T-cell (primary cell): ENCODE results near the gene GAPDHS. TPM values are rescaled to one million over a fixed set of nuclear protein-coding genes. Genes with fewer than 3 reads are reported as not detected.

ENCODE experiments used
- ATAC-seq, 4 experiments: fragments of 200-7000 bp in 3 of 4; fragments of 150-1000 bp in 1 of 4; cut with Tn5 transposase; replicated peaks in 1 of 4; 1 replicate in 3 of 4; 2 replicates in 1 of 4; pipeline ENCODE4 v1.10.0; 2021; ENCODE audit warnings: moderate library complexity in 3 of 4, mild to moderate bottlenecking in 2 of 4, moderate number of reproducible peaks in 1 of 4
- CTCF ChIA-PET, 2 donors: fragments of 300-600 bp; sonication (Branson Sonifier 250); formaldehyde crosslinking; loops; one replicate each; lab custom pipeline; 2022; ENCODE audit warnings: antibody characterized with exemption in 2 of 2; lab: Charles Lee
- POLR2A ChIA-PET, 2 donors: fragments of 300-600 bp; sonication (Branson Sonifier 250); formaldehyde crosslinking; loops; one replicate each; lab custom pipeline; 2022; ENCODE audit warnings: antibody characterized with exemption in 2 of 2; lab: Charles Lee
- DNase-seq, 35 experiments: peaks; one replicate each; pipeline versions ENCODE4 v3.0.0 to v3.0.0-alpha.2; 2013 to 2023
- H3K27ac ChIP-seq: one replicate; pipeline ENCODE4 v1.5.1; 2013; ENCODE audit warnings: low read length
- H3K27me3 ChIP-seq, 2 experiments: replicated peaks in 1 of 2; 1 replicate in 1 of 2; 2 replicates in 1 of 2; pipeline versions ENCODE4 v1.6.1 to v1.7.0; 2013; ENCODE audit warnings: low read length in 1 of 2, mixed read lengths in 1 of 2; ENCODE audit not compliant: control insufficient read depth in 2 of 2, insufficient read depth in 2 of 2; ENCODE audit errors: extremely low read depth in 1 of 2
- H3K36me3 ChIP-seq, 2 donors: 1 replicate in 1 of 2; 2 replicates in 1 of 2; pipeline versions ENCODE4 v1.6.1 to v1.7.0; 2013; ENCODE audit warnings: low read length in 1 of 2; ENCODE audit not compliant: control insufficient read depth in 2 of 2, insufficient read depth in 1 of 2; ENCODE audit errors: extremely low read depth in 1 of 2
- H3K4me1 ChIP-seq, 2 experiments: 1 replicate in 1 of 2; 2 replicates in 1 of 2; pipeline versions ENCODE4 v1.6.1 to v1.7.0; 2013; ENCODE audit warnings: low read length in 2 of 2, mixed read lengths in 1 of 2; ENCODE audit not compliant: insufficient read depth in 2 of 2, control insufficient read depth in 1 of 2; ENCODE audit errors: extremely low read depth in 1 of 2
- H3K4me3 ChIP-seq, 2 donors: 1 replicate in 1 of 2; 2 replicates in 1 of 2; pipeline versions ENCODE4 v1.5.1 to v1.7.0; 2013; ENCODE audit warnings: mild to moderate bottlenecking in 2 of 2, low read length in 1 of 2, moderate library complexity in 1 of 2; ENCODE audit not compliant: control insufficient read depth in 1 of 2; ENCODE audit errors: extremely low read depth in 1 of 2
- H3K9me3 ChIP-seq: 2 replicates; pipeline ENCODE4 v1.7.0; 2013
- H3K27ac Mint-ChIP-seq, 2 donors: one replicate each; pipeline ENCODE4 v1.8.0; 2020 to 2021; ENCODE audit warnings: mild to moderate bottlenecking in 2 of 2, mixed read lengths in 2 of 2
- H3K27me3 Mint-ChIP-seq, 2 donors: one replicate each; pipeline ENCODE4 v1.8.0; 2021 to 2022; ENCODE audit warnings: mixed read lengths in 2 of 2
- H3K36me3 Mint-ChIP-seq: one replicate; pipeline ENCODE4 v1.8.0; 2021; ENCODE audit warnings: mixed read lengths
- H3K4me1 Mint-ChIP-seq, 3 donors: one replicate each; pipeline ENCODE4 v1.8.0; 2020 to 2022; ENCODE audit warnings: mixed read lengths in 3 of 3, mild to moderate bottlenecking in 1 of 3
- H3K4me3 Mint-ChIP-seq, 3 donors: one replicate each; pipeline ENCODE4 v1.8.0; 2020 to 2022; ENCODE audit warnings: mild to moderate bottlenecking in 3 of 3, mixed read lengths in 3 of 3, moderate library complexity in 3 of 3
- H3K9me3 Mint-ChIP-seq, 3 donors: one replicate each; pipeline ENCODE4 v1.8.0; 2020 to 2022; ENCODE audit warnings: mixed read lengths in 3 of 3
- WGBS: methylation state at CpG from one replicate; pipeline ENCODE4 v1.1.5; 2013; ENCODE audit warnings: missing lambda C conversion rate; ENCODE audit not compliant: insufficient coverage; 5-methylcytosine and 5-hydroxymethylcytosine counted together
- total RNA-seq, 35 experiments: library from RNA in 6 of 35; stranded (reverse) in 6 of 35; fragments of 120-200 nt in 1 of 35; gene quantifications; one replicate each; pipeline versions ENCODE4 v1.2.1 to v1.2.4 and lab custom pipeline; 2013 to 2026

Gene GAPDHS
- total RNA-seq, 5 donors from 2014 or later (not counting 1 experiment from before 2014, with no cell fraction given) = not detected

DNA sequence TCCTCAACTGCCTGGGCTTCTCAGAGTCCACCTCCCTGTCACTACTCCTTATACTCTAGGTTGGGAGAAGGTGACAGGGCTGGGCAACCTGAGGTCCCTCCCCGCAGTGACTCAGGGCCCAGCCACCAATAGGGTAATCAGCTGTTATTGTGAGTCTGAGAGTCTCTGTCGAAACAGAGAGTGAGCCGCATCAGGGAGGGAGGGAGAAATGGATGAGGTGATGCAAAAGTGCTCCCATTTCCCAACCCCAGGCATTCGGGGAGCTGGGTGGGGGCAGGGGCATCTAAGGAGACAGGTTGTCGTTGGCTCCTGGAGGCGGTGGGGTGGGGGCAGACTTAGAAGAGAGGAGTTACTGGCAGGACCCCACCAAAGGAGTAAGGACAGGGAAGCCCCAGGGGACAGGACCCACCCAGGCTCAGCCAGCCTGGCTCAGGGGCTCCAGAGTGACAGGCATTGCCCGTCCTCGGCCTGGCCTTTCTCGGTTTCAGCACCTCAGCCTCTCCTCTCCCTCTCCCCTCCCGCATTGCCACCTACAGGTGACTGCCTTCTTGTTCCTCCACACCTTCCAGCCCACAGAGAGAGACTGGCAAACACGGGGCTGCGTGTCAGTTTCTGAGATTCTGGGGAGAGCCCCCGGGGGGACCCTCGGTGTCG is 19.5 kb upstream of the GAPDHS start, which contains the start of gene DMKN:
TSS of gene DMKN (minus strand) at position 22 of the 654 bp plus-strand sequence. CDS start 174 bp downstream, outside the sequence.
- no peaks in the 10 kb centered on the region for H3K9me3 ChIP-seq
- H3K36me3 ChIP-seq = no peaks in the 10 kb centered on the region
- H3K27ac ChIP-seq = no peak within 1 kb of the TSS
- POLR2A ChIA-PET = no interaction called here
- peaks cover 14 to 17% (median 15%) of the 10 kb centered on the region in 3 donors for H3K4me1 Mint-ChIP-seq
- no peak within 1 kb of the TSS for H3K4me3 Mint-ChIP-seq
- no peak within 1 kb of the TSS for H3K4me3 ChIP-seq
- no peak for ATAC-seq
- no peaks in the 10 kb centered on the region for H3K9me3 Mint-ChIP-seq
- no peaks in the 10 kb centered on the region for H3K36me3 Mint-ChIP-seq
- H3K27ac Mint-ChIP-seq = no peak within 1 kb of the TSS
- peaks cover 0 to 22% of the 10 kb centered on the region in 2 experiments for H3K4me1 ChIP-seq
- no peak for DNase-seq
- H3K27me3 Mint-ChIP-seq = peaks cover 24 to 34% of the 10 kb centered on the region in 2 donors
- CTCF ChIA-PET = no interaction called here
- WGBS = 35% methylated on average over 8 of the region's 15 CpGs
- peaks cover 2 to 51% of the 10 kb centered on the region in 2 experiments for H3K27me3 ChIP-seq

- no peak overlapping the region for H3K4me3 Mint-ChIP-seq
- peaks cover 24 to 33% of the 10 kb centered on the region in 2 donors for H3K27me3 Mint-ChIP-seq
- ATAC-seq (no peak), DNase-seq (no peak)
- WGBS = 58% methylated on average over 13 of the region's 20 CpGs
- H3K4me1 ChIP-seq = peaks cover 0 to 16% of the 10 kb centered on the region in 2 experiments
- ChIA-PET POLR2A (no interaction called here), CTCF (interaction anchor here (0.6 kb wide), 2 partner anchors 12 to 231 kb away, joined by 3 read pairs; partner anchors contain the start of genes PSENEN (in 1 of the 2) and U2AF1L4 (in 1 of the 2))
- no peak overlapping the region for H3K4me3 ChIP-seq
- no peaks in the 10 kb centered on the region for H3K36me3 Mint-ChIP-seq
- no peaks in the 10 kb centered on the region for H3K9me3 ChIP-seq
- H3K4me1 Mint-ChIP-seq = peaks cover 12% of the 10 kb centered on the region in 3 donors
- H3K27me3 ChIP-seq = peaks cover 0 to 47% of the 10 kb centered on the region in 2 experiments
- no peak overlapping the region for H3K27ac Mint-ChIP-seq
- H3K9me3 Mint-ChIP-seq = no peaks in the 10 kb centered on the region
- H3K27ac ChIP-seq = no peak overlapping the region
- H3K36me3 ChIP-seq = no peaks in the 10 kb centered on the region
Observed at GRCh38 chr19:35514282-35514809, 18.9 kb upstream of the GAPDHS start.

DNA sequence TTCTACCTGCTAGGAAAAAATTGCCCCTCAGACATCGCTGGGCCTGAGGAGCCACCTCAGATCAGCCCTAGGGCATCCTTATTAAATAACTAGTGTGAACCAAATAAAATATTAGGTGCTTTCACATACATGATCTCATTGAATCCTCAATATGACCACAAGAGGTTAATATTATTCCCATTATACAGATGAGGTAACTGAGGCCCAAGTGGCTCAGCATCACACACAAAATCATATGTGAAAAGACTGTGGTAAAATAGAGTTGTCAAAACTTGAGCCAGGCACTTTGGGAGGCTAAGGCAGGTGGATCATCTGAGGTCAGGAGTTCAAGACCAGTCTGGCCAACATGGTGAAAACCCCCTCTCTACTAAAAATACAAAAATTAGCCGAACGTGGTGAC is 16.9 kb upstream of the GAPDHS start:
- no peak for ATAC-seq
- ChIA-PET POLR2A (no interaction called here), CTCF (no interaction called here)

GRCh38 chr19:35517342-35517741 is 15.9 kb upstream of the GAPDHS start:
- H3K27ac Mint-ChIP-seq = no peak overlapping the region
- WGBS = 90% methylated on average over 2 of the region's 2 CpGs
- no peaks in the 10 kb centered on the region for H3K4me1 Mint-ChIP-seq
- POLR2A ChIA-PET = no interaction called here
- H3K9me3 Mint-ChIP-seq = no peaks in the 10 kb centered on the region
- Histone ChIP-seq H3K36me3 (no peaks in the 10 kb centered on the region), H3K4me3 (no peak overlapping the region), H3K4me1 (no peaks in the 10 kb centered on the region), H3K9me3 (no peaks in the 10 kb centered on the region), H3K27ac (no peak overlapping the region), H3K27me3 (peaks cover 0 to 26% of the 10 kb centered on the region in 2 experiments)
- H3K27me3 Mint-ChIP-seq = peaks cover 14 to 15% of the 10 kb centered on the region in 2 donors
- H3K4me3 Mint-ChIP-seq = no peak overlapping the region
- H3K36me3 Mint-ChIP-seq = no peaks in the 10 kb centered on the region
- CTCF ChIA-PET = interaction anchor here in 1 of 2 donors (0.5 kb wide), 1 partner anchor 456 kb away, joined by 7 read pairs; no protein-coding TSS in a partner anchor
- ATAC-seq = no peak
- DNase-seq = no peak

More for the DNA sequence above, 16.9 kb upstream of the GAPDHS start:
- Histone ChIP-seq H3K4me1 (no peaks in the 10 kb centered on the region), H3K27me3 (peaks cover 0 to 32% of the 10 kb centered on the region in 2 experiments), H3K36me3 (no peaks in the 10 kb centered on the region), H3K4me3 (no peak overlapping the region), H3K9me3 (no peaks in the 10 kb centered on the region), H3K27ac (no peak overlapping the region)
- Mint-ChIP-seq H3K27ac (no peak overlapping the region), H3K9me3 (no peaks in the 10 kb centered on the region), H3K4me1 (no peaks in the 10 kb centered on the region), H3K36me3 (no peaks in the 10 kb centered on the region), H3K27me3 (peaks cover 18 to 22% of the 10 kb centered on the region in 2 donors), H3K4me3 (no peak overlapping the region)
- DNase-seq = no peak
- no CpG with 5 or more reads among the region's 3 CpGs for WGBS

DNA sequence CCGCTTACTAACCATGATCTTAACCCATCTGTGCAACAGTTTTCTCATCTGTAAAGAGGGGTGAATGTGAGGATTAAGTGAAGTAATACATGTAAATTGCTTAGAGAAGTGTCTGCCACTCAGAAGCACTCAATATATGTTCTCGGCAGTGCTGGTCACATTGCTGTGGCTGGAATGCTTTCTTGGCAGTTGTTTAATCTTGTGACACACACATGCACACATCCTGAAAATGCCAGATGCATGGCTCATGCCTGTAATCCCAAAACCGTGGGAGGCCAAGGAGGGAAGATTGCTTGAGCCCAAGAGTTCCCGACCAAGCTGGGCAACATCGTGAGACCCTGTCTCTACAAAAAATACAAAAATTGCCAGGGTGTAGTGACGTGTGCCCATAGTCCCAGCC is 14.9 kb upstream of the GAPDHS start:
- CTCF ChIA-PET = no interaction called here
- no peaks in the 10 kb centered on the region for H3K36me3 Mint-ChIP-seq
- H3K4me1 Mint-ChIP-seq = no peaks in the 10 kb centered on the region
- no peak overlapping the region for H3K4me3 ChIP-seq
- H3K9me3 ChIP-seq = no peaks in the 10 kb centered on the region
- POLR2A ChIA-PET = no interaction called here
- no peaks in the 10 kb centered on the region for H3K4me1 ChIP-seq
- H3K9me3 Mint-ChIP-seq = no peaks in the 10 kb centered on the region
- H3K27ac Mint-ChIP-seq = no peak overlapping the region
- H3K36me3 ChIP-seq = no peaks in the 10 kb centered on the region
- no peak overlapping the region for H3K27ac ChIP-seq
- peaks cover 0 to 16% of the 10 kb centered on the region in 2 experiments for H3K27me3 ChIP-seq
- H3K27me3 Mint-ChIP-seq = peaks cover 7 to 12% of the 10 kb centered on the region in 2 donors
- ATAC-seq (no peak), DNase-seq (no peak)
- WGBS = 67% methylated on average over 2 of the region's 6 CpGs
- no peak overlapping the region for H3K4me3 Mint-ChIP-seq

GRCh38 chr19:35519291-35519690 is 14.0 kb upstream of the GAPDHS start:
- DNase-seq (no peak), ATAC-seq (no peak)
- no peaks in the 10 kb centered on the region for H3K9me3 ChIP-seq
- Mint-ChIP-seq H3K4me1 (no peaks in the 10 kb centered on the region), H3K4me3 (no peak overlapping the region), H3K27ac (no peak overlapping the region), H3K27me3 (peaks cover 8 to 11% of the 10 kb centered on the region in 2 donors), H3K9me3 (no peaks in the 10 kb centered on the region), H3K36me3 (no peaks in the 10 kb centered on the region)
- no peaks in the 10 kb centered on the region for H3K4me1 ChIP-seq
- ChIA-PET CTCF (interaction anchor here in 1 of 2 donors (0.6 kb wide), 1 partner anchor 283 kb away, joined by 3 read pairs; no protein-coding TSS in a partner anchor), POLR2A (no interaction called here)
- no peak overlapping the region for H3K4me3 ChIP-seq
- no peaks in the 10 kb centered on the region for H3K36me3 ChIP-seq
- 54% methylated on average over 3 of the region's 7 CpGs for WGBS
- no peak overlapping the region for H3K27ac ChIP-seq
- peaks cover 0 to 12% of the 10 kb centered on the region in 2 experiments for H3K27me3 ChIP-seq
